Gastrocnemius medialis (tissue), 4 donors: Measurements from ENCODE around the gene LRP4. TPM values are rescaled to one million over a fixed set of nuclear protein-coding genes. Genes with fewer than 3 reads are reported as not detected.
A peak's percentile ranks its signal among the peaks of the same experiment; 100 is the strongest.

Source experiments
- ATAC-seq, 2 donors: fragments of 150-250 bp; one replicate each; pipeline ENCODE4 v1.9.1; 2016
- DNase-seq, 2 donors: peaks; one replicate each; pipeline ENCODE4 v3.0.0-alpha.2; 2019
- H3K27ac ChIP-seq, 4 donors: fragments of 200-600 bp; sonication (generic); 1 replicate in 1 of 4; 2 replicates in 3 of 4; pipeline ENCODE4 v1.5.1; 2016 to 2018; ENCODE audit warnings: mild to moderate bottlenecking in 2 of 4, moderate library complexity in 1 of 4
- H3K27me3 ChIP-seq, 3 donors: fragments of 200-600 bp; sonication (generic) in 2 of 3; 1 replicate in 1 of 3; 2 replicates in 2 of 3; pipeline versions ENCODE4 v1.5.1 to v1.6.0; 2016 to 2019; ENCODE audit warnings: mild to moderate bottlenecking in 1 of 3, moderate library complexity in 1 of 3
- H3K36me3 ChIP-seq, 2 donors: fragments of 200-600 bp; sonication (generic) in 1 of 2; one replicate each; pipeline ENCODE4 v1.5.1; 2017 to 2018
- H3K4me1 ChIP-seq, 2 donors: fragments of 200-600 bp; sonication (generic) in 1 of 2; one replicate each; pipeline ENCODE4 v1.5.1; 2016 to 2017; ENCODE audit warnings: mild to moderate bottlenecking in 2 of 2
- H3K4me3 ChIP-seq, 4 donors: fragments of 200-600 bp; sonication (generic) in 3 of 4; 1 replicate in 1 of 4; 2 replicates in 3 of 4; pipeline ENCODE4 v1.5.1; 2016 to 2019; ENCODE audit warnings: mild to moderate bottlenecking in 2 of 4
- H3K9me3 ChIP-seq, 3 donors: fragments of 200-600 bp; sonication (generic) in 2 of 3; 1 replicate in 1 of 3; 2 replicates in 2 of 3; pipeline ENCODE4 v1.5.1; 2016 to 2019
- CTCF ChIP-seq, 5 experiments: fragments of 450-650 bp in 3 of 5; fragments of 200-600 bp in 2 of 5; sonication (generic) in 2 of 5; IDR thresholded peaks in 4 of 5; conservative IDR thresholded peaks in 1 of 5; 1 replicate in 4 of 5; 2 replicates in 1 of 5; pipeline ENCODE4 v1.5.1; 2016 to 2019; ENCODE audit warnings: antibody characterized with exemption in 5 of 5, mild to moderate bottlenecking in 3 of 5, moderate library complexity in 3 of 5
- POLR2A ChIP-seq, 2 donors: fragments of 450-650 bp; IDR thresholded peaks; one replicate each; pipeline ENCODE4 v1.6.1; 2017; ENCODE audit warnings: antibody characterized with exemption in 2 of 2, mild to moderate bottlenecking in 2 of 2, moderate library complexity in 2 of 2
- in situ Hi-C, 4 donors: fragments of 200-750 bp; cut with MboI; loops; one replicate each; pipeline versions ENCODE4 v1.15.0 to v1.8.0; 2017; ENCODE audit warnings: low sequenced_read_pairs in 4 of 4
- intact Hi-C: fragments of 100-400 bp; cut with DNase I; formaldehyde crosslinking; loops from one replicate; pipeline ENCODE4 v1.15.1; 2023; ENCODE audit warnings: low total_unique reads
- total RNA-seq, 4 donors: library from RNA; depleted of rRNA; stranded (reverse); fragments of >200 nt; gene quantifications; one replicate each; pipeline versions ENCODE4 v1.1.0 to v1.2.3, GENCODE V29; 2016

LRP4 gene
- total RNA-seq, 4 donors from 2014 or later: 3.9 to 19.0 (median 6.2) TPM

- Histone ChIP-seq H3K36me3 (peaks cover 0 to 46% of the 10 kb centered on the region in 2 donors), H3K9me3 (no peaks in the 10 kb centered on the region), H3K27me3 (no peaks in the 10 kb centered on the region), H3K4me1 (peaks cover 0 to 6% of the 10 kb centered on the region in 2 donors), H3K4me3 (no peak overlapping the region), H3K27ac (no peak overlapping the region)
- intact Hi-C loops: no loop called here
- no peak for TF ChIP-seq CTCF (IDR thresholded peaks at IDR 0.05 in 4 of 5, conservative IDR thresholded peaks at IDR 0.05 in 1 of 5)
- no peak for TF ChIP-seq POLR2A (IDR thresholded peaks at IDR 0.05)
- in situ Hi-C loops: no loop called here
- no peak for ATAC-seq
- no peak for DNase-seq
Observed at GRCh38 chr11:46860218-46860617, 58.1 kb downstream of the LRP4 start.

DNA sequence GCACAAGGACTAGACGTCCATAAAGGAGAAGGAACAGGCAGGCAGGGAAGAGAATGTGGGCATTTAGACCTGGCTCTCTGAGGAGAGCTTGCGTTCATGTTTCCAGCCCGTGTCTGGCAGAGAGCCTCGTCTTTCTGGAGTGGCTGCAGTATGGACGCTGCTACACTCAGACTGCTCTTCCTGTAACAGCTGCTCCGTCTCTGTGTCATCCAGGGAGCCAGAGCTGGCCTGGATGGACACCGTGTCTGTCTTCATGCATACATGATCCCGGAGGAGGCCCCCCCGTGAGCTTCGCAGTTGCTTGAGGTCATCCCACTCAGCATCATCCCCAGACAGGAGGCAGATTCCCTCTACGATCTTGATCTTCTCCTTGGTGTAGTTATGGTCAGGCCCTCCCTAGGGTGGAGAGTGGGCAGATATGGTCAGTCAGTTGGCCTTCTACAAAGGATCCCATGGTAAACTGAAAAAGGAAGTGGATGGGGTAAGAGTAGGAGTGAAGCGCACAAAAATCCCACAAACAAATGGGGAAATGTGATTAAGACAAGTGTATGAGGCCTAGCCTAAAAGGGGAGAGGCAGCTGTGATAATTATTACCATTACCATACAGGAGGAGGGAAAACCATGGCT, 59.3 kb downstream of the LRP4 start:
- no peak overlapping the region for H3K4me3 ChIP-seq
- no peaks in the 10 kb centered on the region for H3K27me3 ChIP-seq
- intact Hi-C loops: no loop called here
- H3K9me3 ChIP-seq: no peaks in the 10 kb centered on the region
- H3K4me1 ChIP-seq: peaks cover 0 to 6% of the 10 kb centered on the region in 2 donors
- in situ Hi-C loops: no loop called here
- TF ChIP-seq POLR2A (IDR thresholded peaks at IDR 0.05): no peak
- no peak for TF ChIP-seq CTCF (IDR thresholded peaks at IDR 0.05 in 4 of 5, conservative IDR thresholded peaks at IDR 0.05 in 1 of 5)
- peaks cover 0 to 34% of the 10 kb centered on the region in 2 donors for H3K36me3 ChIP-seq
- DNase-seq: peak in 1 of 2 donors; percentile 17
- ATAC-seq: peak in 1 of 2 donors; percentile 70
- peak overlapping the region in 1 of 4 donors; percentile 33 for H3K27ac ChIP-seq

DNA sequence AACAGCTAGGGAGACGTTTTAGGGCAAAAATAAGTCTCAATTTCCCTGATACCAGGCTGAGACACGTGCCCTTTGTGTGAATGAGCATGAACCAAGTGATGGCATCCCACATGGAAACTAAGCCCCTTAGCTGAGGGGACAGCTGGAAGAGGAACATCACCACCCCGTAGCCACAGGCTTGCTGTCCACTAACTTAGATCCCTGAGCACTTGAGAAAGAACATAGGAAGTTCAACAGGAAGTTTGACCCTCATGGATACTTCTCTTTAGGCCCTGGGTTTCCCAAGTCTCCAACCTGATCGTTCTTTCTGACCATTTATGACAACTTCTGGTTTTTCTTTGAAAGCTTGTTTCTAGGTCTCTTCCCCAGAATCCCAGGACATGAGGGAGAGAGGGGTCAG, 60.7 kb downstream of the LRP4 start:
- H3K36me3 ChIP-seq: peaks cover 0 to 23% of the 10 kb centered on the region in 2 donors
- no peaks in the 10 kb centered on the region for H3K9me3 ChIP-seq
- H3K27me3 ChIP-seq: no peaks in the 10 kb centered on the region
- no peak for TF ChIP-seq CTCF (IDR thresholded peaks at IDR 0.05 in 4 of 5, conservative IDR thresholded peaks at IDR 0.05 in 1 of 5)
- TF ChIP-seq POLR2A (IDR thresholded peaks at IDR 0.05): no peak
- no peak overlapping the region for H3K4me3 ChIP-seq
- no peak for DNase-seq
- intact Hi-C loops (no loop called here), in situ Hi-C loops (no loop called here)
- peaks cover 0 to 6% of the 10 kb centered on the region in 2 donors for H3K4me1 ChIP-seq
- no peak for ATAC-seq
- H3K27ac ChIP-seq: no peak overlapping the region

DNA sequence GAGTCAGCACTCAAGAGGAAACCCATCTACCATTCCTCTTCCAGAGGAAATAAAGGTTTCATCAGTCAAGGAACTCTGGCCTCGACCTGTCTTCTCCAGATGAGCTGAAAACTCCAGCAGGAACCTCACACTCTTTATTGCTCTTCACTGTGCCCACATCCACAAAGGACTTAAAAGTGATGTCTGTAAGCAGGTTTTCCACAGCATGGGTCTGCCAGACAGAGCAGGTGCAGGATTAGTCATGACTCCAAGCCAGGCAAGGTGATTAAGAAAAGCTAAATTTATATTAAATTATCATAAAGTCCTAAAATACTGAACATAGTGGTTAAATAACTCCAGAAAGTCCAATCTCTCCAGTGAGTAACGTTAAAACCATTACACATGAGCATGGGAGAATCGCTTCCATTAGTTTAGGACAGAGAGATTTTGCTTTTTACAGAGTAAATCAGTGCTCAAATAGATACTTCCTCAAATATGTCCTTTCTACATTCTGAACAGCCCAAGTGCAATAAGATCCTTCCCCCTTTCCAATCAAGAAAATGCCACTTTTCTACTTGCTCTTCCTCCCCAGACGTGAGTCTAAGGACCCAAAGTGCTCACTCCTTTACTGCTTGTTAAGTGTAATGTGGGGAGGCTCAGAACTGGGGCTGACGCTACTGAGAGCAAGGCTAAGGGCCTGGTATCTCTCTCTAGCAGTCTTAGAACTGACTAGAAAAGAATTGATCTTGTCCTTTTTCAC, 61.6 kb downstream of the LRP4 start:
- no peak for ATAC-seq
- H3K27ac ChIP-seq: no peak overlapping the region
- in situ Hi-C loops: no loop called here

More for the DNA sequence above, 61.6 kb downstream of the LRP4 start:
- TF ChIP-seq CTCF (IDR thresholded peaks at IDR 0.05 in 4 of 5, conservative IDR thresholded peaks at IDR 0.05 in 1 of 5) (no peak), POLR2A (IDR thresholded peaks at IDR 0.05) (no peak)
- Histone ChIP-seq H3K36me3 (peaks cover 0 to 19% of the 10 kb centered on the region in 2 donors), H3K4me1 (peaks cover 0 to 6% of the 10 kb centered on the region in 2 donors), H3K27me3 (no peaks in the 10 kb centered on the region), H3K9me3 (no peaks in the 10 kb centered on the region), H3K4me3 (no peak overlapping the region)
- intact Hi-C loops: no loop called here
- DNase-seq: no peak
